Measurements from ENCODE around the gene RAPGEF1.
A peak's percentile ranks its signal among the peaks of the same experiment; 100 is the strongest.
"Not testable (repeated sequence)": the region's sequence is repeated elsewhere in the genome, so short reads cannot be mapped to it uniquely, and the experiment has no call there.

Gene RAPGEF1

DNA sequence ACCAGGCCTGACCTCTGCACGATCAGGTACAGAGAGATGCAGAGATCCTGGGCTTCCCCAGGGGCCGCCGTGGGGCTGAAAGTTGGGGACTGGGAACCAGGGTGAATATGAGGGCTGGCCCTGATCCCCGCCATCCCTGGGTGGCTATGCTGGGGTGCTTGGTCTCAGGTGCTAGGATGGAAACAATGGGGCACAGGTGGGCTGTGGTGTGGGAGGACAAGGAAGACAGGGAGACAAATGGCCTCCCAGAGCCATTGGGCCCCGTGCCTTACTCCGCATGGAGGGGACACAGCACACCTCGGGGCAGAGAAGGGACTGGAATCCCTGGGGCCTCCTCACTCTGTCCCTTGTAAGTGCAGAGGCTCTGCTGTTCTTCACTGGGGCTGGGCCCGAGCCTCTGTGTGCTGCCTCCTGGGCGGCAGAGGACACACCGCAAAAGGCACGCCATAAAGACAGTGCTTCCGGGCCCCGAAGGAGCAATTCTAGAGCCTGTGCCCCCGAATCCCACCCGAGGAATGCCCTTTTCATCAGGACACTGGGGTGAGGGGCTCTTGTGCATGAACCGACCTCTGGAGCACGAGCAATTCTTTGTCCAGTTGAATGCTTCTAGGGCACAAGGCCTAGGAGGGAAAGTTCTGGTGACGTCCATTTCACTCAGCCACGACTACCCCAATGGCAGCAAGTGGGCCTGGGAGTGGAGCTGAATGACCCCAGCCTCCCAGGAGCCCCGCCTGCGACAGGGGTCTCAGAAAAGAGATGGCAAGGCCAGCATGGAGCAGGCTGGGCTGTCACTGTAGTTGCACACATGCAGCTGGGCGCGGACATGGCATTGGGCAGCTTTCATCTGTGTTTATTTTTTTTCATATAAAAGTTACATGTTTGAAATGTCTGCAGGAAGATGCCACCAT lies 163.7 kb downstream of the RAPGEF1 start:
- DNase-seq: no peak
- in situ Hi-C loops (cut with MboI; ENCODE audit: low pct_unique_long_range_greater_than_20kb, low sequenced_read_pairs): loop anchor here (25.0 kb wide), 1 partner anchor 161 kb away; the partner anchor contains the start of gene RAPGEF1

DNA sequence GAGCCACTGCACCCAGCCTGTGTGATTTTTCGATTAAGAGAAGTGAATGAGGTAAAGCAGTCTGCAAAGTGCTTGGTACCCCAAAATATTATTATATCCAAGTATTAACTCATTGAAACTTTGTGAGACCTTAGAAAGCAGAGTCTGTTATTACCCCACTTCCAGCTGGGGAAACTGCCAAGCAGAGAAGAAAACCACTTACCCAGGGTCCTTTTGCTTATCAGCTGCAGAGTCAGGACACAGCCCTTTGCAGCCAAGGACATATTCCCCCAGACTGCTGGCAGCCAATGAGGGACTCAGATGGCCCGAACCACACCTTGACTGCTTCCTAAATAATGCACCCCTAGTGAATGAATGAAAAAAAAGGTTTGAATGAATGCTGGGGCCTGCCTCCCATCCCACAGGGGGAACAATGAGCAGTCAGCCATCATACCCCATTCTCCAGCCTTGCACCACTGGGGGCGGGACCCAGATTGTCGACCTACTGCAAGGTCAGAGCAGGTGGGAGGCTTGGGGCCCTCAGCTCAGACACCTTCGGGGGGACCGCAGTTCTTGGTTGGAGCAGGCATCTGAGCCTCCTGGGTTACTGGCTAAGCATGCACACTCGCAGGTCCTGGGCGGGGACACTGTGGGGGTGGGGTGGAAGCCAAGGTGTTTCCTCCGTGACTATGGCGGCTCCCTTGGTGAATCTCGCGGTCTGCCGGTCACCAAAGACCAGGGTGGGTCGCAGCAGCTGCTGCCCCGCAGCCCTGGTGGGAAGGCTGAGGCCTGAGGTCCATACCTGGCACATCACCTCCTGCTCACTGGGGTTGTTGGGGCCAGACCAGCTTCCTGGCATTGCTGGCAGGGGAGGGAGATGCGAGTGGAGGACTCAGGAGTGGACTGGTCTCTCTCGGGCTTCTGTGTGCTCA lies 164.9 kb downstream of the RAPGEF1 start:
- in situ Hi-C loops (cut with MboI; ENCODE audit: low pct_unique_long_range_greater_than_20kb, low sequenced_read_pairs): loop anchor here (25.0 kb wide), 1 partner anchor 162 kb away; the partner anchor contains the start of gene RAPGEF1
- no peak for DNase-seq

DNA sequence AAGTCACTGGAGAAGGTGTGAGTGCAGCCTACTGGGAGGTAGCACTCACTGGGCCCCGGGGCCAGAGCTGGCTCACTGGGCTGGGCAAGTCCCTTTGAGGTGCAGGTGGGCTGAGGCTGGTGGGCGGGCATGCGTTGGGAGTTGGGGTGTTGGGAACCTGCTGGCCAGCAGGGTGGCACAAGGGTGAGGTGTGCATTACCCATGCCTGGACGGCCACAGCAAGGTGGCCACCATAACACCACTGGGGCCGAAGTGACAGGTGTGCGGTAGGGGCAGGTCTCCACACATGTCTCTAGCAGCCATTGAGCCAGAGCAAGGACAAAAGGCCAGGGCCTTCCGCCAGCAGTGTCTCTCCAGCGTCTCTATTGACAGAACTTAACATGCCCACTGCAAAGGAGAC lies 172.0 kb downstream of the RAPGEF1 start:
- no peak for DNase-seq
- in situ Hi-C loops (cut with MboI; ENCODE audit: low pct_unique_long_range_greater_than_20kb, low sequenced_read_pairs): no loop called here

DNA sequence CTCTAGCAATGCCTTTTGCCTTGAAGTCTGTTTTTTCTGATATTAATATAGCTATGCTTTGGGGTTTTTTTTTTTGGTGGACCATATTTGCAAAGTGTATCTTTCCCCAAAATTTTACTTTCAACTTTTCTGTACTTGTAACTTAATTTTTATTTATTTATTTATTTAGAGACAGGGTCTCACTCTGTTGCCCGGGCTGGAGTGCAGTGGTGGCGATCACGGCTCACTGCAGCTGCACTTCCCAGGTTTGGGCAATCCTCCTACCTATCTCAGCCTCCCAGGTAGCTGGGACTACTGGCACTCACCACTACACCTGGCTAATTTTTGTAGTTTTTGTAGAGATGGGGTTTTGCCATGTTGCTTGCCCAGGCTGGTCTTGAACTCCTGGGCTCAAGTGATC lies 173.7 kb downstream of the RAPGEF1 start:
- DNase-seq: no peak
- in situ Hi-C loops (cut with MboI; ENCODE audit: low pct_unique_long_range_greater_than_20kb, low sequenced_read_pairs): no loop called here

DNA sequence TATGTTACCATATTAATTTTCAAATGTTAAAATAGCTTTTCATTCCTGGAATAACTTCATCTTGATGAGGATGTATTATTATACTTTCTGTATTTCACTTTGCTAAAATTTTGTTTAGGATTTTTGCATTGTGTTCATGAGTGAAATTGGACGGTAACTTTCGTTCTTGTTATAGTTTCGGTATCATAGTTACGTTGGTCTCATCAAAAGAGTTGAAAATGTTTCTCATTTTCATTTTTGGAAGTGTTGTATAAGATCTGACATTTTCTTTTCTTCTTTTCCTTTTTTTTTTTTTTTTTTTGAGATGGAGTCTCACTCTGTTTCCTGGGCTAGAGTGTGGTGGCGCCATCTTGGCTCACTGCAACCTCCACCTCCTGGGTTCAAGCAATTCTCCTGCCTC lies 174.5 kb downstream of the RAPGEF1 start:
- DNase-seq: no peak
- in situ Hi-C loops (cut with MboI; ENCODE audit: low pct_unique_long_range_greater_than_20kb, low sequenced_read_pairs): no loop called here

DNA sequence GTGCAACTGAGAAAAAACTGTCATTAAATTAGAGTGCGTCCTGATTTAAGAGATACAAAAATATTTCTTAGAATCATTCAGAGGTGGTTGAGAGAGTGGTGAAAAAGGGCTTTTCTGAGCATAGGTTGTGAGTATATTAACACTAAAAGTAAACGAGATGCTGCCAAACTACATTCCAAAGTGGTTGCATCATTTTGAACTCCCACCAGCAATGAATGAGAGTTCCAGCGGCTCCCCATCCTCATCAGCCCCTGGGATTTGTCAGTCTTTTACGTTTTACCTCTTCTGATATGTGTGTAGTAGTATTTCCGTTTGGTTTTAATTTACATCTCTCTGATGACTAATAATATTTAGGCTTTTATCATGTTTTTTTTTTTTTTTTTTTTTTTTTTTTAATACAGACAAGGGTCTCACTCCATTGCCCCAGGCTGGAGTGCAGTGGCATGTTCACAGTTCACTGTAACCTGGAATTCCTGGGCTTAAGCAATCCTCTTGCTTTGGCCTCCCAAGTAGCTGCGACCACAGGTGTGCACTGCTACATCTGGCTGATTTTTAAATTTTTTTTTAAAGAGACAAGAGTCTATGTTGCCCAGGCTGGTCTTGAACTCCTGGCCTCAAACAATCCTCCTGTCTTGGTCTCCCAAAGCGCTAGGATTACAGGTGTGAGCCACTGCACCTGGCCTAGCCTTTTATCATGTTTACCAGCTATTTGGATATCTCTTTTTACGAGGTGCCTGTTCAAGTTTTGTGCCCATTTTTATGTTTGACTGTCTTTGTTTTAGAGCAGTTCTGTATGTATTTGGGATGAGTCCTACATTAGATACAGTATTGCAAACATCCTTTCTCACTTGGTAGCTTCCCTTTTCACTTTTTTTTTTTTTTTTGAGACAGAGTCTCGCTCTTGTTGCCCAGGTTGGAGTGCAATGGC lies 177.6 kb downstream of the RAPGEF1 start:
- in situ Hi-C loops (cut with MboI; ENCODE audit: low pct_unique_long_range_greater_than_20kb, low sequenced_read_pairs): no loop called here
- DNase-seq: no peak

DNA sequence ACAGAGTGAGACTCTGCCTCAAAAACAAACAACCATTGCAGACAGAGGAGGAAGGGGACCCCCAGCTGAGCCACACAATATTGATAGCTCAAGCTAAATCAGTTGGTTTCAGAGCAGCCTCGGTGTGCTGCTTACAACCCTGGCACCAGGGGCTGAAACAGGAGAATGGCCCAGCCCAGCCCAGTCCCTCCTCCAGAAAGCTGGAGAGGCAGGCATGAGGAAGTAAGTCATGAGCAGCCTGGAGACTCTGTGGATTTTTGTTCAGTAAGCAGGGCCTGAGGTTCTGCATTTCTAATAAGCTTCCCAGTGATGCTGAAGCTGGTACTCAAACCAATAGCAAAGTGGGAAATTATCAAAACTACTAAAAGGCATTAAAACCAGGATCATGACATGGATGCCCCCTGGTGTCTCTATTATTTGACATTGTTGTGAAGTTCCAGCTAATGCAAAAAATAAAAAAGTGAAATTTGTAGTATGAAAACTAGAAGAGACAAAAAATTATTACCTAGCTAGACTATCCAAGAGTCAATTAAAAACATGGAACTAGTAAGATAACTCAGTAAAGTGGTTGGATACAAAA lies 180.4 kb downstream of the RAPGEF1 start:
- DNase-seq: peak; percentile 18
- in situ Hi-C loops (cut with MboI; ENCODE audit: low pct_unique_long_range_greater_than_20kb, low sequenced_read_pairs): no loop called here

DNA sequence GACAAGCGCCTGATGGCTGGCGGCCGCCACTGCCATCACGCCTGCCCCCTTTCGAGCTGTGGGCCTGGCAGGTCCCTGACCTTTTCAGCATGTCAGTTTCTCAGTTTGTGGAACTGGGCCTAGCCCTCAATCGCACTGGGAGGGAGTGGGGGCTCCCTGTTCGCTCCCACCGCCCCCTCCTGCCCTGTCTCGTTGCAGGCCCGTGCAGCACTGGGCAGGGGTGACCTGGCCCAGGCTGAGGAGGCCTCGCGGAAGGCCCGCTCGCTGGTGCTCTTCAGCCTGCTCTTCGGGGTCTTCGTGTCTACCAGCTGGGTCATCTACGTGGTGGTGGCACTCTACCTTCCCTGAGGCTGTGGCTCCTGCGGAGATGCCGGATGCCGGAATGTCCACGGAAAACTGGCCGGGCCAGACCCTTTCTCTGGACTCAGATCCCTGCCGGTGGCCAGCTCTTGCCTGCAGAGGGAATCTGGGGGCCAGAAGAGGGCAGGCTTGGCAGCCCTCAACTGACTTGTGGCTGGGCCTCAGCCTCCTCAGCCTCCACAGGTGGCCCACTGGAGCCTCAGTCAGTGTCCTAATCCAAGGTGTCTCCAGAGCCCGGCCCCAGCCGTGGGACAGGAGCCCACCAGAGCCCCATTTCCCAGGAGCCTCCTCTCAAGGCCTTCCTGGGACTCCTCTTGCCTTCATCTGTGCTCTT lies 181.9 kb downstream of the RAPGEF1 start:
- in situ Hi-C loops (cut with MboI; ENCODE audit: low pct_unique_long_range_greater_than_20kb, low sequenced_read_pairs): no loop called here
- DNase-seq: no peak

DNA sequence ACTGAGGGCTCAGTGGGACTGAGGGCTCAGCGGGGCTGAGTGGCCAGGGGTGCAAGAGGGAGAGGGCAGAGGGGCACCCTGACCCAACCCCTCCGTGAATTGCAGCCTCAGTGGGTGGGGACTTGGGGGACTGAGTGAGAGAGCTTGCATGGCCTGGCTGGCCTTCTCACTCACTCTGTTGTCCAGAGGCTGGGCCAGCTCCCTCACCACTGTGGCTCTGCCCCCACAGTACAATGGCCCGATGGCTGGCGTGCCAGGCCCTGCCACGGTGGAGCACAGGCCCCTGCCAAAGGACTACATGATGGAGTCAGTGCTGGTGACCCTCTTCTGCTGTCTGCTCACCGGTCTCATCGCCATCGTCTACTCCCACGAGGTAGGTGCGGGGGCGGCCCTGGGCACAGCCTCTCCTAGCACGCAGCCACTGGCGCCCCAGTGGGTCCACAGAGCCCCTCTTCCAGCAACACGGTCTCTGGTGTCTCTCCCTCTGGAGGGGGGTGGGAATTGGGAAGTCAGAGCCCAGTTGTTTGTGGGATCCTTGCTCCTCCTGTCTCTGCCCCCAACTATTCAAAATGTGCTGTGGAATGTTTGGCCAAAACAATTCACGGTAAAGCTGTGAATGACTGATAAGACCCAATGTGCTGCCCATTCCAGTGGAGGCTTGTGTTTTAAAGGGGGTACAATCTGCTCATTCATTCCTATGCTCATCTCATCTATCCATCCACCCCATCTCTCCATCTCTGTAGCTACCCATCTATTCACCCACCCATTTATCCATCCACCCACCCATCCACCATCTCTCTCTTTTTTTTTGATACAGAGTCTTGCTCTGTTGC lies 183.8 kb downstream of the RAPGEF1 start:
- in situ Hi-C loops (cut with MboI; ENCODE audit: low pct_unique_long_range_greater_than_20kb, low sequenced_read_pairs): no loop called here

DNA sequence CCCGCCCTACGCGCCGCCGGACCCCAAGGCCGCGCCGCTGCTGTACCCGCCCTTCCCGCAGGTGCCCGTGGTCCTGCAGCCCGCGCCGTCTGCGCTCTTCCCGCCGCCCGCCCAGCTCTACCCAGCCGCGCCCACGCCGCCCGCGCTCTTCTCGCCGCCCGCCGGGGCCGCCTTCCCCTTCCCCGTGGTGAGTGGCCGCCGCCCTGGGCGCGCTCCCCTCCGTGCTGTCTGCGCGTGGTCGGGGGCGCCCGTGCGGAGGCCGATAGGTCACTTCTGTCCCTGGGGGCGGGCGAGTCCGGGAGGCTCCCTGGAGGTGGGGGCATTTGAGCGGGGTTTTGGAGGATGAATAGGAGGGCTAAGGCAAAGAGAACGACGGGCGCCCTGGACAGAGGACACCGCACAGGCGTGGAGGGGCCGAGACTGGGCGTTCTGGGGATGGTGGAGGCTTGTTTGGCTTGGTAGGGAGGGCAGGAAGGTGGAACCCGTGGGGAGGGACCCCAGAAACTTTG lies 185.0 kb downstream of the RAPGEF1 start:
- DNase-seq: no peak
- in situ Hi-C loops (cut with MboI; ENCODE audit: low pct_unique_long_range_greater_than_20kb, low sequenced_read_pairs): no loop called here

More for the DNA sequence above, 183.8 kb downstream of the RAPGEF1 start:
- no peak for DNase-seq

DNA sequence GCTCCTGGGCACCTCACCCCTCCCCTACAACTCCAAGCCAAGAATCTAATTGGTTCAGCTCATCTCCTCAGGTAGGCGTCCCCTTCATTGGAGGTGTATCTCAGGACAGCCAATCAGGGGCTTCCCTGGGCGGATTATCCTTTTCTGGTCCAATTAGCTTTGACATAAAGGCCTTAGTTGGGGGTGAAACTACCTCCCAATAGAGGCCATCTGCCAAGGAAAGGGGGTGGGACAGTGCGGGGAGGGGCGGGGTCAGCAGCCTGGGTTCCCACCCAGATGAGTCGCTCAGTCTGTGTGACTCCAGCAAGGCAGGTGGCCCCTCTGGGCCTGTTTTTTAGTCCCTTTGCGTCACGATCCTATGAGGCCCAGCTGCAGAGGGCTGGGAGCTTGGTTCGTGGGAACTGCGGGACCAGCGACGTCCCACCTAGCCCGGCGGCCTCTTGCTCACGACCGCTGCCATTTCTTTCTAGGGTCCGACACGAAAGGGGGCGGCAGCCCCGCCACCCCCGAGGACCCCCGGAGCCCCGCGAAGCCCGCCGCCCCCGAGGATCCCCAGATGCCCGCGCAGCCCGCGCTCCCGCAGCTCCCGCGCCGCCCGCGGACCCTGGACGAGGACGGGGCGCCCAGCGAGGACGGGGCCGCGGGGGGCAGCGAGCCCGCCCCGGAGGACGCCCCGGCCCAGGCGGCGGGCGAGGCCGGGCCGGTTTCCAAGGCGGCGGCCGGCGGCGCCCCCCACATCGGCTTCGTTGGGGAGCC lies 185.6 kb downstream of the RAPGEF1 start:
- DNase-seq: no peak
- in situ Hi-C loops (cut with MboI; ENCODE audit: low pct_unique_long_range_greater_than_20kb, low sequenced_read_pairs): no loop called here

DNA sequence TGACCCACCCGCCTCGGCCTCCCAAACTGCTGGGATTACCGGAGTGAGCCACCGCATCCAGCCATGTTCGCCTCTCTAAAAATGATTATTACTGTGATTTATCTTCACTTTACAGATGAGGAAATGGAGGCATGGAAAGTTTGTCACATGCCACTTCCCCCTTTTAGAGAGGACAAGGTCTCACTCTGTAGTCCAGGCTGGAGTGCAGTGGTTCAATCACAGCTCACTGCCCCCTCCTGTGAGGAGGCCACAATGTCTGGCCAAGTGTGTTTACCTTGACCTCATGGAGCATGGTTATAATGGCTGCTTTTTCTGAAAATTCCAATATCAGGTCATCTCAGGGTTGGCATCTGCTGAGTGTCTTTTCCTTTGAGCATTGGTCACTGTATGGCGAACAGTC lies 187.8 kb downstream of the RAPGEF1 start:
- no peak for DNase-seq

DNA sequence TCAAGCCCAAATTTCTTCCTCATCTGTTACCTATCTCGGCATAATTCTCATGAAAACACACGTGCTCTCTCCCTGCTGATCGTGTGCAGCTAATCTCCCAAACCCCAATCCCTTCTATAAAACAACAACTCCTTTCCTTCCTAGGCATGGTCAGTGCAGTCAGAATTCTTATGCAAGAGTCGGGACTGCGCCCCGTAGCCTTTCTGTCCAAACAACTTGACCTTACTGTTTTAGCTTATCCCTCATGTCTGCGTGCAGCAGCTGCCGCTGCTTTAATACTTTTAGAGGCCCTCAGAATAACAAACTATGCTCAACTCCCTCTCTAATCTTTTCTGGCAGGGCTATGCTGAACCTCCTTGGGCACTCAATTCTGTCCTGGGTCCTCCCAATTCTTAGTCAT lies 189.4 kb downstream of the RAPGEF1 start:
- DNase-seq; in situ Hi-C loops (cut with MboI; ENCODE audit: low pct_unique_long_range_greater_than_20kb, low sequenced_read_pairs): not testable (repeated sequence)

More for the DNA sequence above, 187.8 kb downstream of the RAPGEF1 start:
- in situ Hi-C loops (cut with MboI; ENCODE audit: low pct_unique_long_range_greater_than_20kb, low sequenced_read_pairs): no loop called here

DNA sequence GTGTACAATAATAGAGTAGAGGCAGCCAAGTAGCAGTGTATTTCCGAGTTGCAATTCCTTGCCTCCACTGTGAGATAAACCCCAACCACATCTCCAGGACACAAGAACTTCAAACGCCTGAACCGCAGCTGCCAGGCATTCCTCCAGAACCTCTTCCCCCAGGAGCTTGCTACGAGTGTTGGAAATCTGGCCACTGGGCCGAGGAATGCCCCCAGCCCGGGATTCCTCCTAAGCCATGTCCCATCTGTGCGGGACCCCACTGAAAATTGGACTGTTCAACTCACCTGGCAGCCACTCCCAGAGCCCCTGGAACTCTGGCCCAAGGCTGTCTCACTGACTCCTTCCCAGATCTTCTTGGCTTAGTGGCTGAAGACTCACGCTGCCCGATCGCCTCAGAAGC lies 190.7 kb downstream of the RAPGEF1 start:
- in situ Hi-C loops (cut with MboI; ENCODE audit: low pct_unique_long_range_greater_than_20kb, low sequenced_read_pairs); DNase-seq: not testable (repeated sequence)

DNA sequence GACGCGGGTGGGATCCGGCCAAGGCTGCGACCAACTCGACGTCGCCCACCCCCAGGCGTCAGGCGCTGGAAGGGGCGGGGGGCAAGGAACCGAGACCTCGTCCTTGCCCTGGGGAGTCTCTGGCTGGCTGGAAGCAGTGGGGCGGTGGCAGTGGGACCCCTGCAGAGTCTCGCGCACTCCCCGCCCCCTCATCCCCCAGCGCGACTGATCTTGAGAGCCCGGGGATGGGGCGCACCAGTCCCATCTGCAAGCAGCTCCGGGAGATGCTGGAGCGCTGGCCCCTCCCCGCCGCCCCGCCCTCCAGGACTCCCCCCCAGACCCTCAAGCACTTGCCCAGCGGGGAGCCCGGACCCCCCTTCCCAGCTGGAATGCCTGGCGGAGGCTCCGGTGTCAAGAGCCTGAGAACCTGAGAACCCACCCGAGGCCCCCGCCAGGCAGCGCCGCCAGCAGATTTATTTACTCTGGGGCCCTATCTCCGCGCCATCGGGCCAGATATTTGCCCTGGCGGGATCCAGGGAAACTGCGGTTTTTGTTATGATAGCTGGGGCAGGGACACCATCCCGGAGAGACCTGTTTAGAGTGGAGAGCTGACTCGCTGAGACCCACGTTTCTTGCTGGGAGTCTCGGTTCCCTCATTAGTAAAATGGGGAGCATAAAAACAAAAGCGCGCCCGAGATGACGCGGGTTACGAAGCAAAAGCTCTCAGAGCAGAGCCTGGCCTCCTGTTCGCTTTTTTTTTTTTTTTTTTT lies 193.4 kb downstream of the RAPGEF1 start:
- no peak for DNase-seq
- in situ Hi-C loops (cut with MboI; ENCODE audit: low pct_unique_long_range_greater_than_20kb, low sequenced_read_pairs): no loop called here

Measured in KBM-7 (cell line).